Mesenteric fat pad (tissue), 1 donor: ENCODE results near the gene NXPH4. TPM values are rescaled to one million over a fixed set of nuclear protein-coding genes. Genes with fewer than 3 reads are reported as not detected.

ENCODE experiments used
- DNase-seq: peaks from one replicate; pipeline ENCODE4 v3.0.0-alpha.2; 2020; ENCODE audit warnings: low spot score
- total RNA-seq: library from RNA; stranded (reverse); fragmentation: NEBNext Ultra II Directional; extraction: Animal tissue kit (Norgen Biotek cat#: 25700); gene quantifications from one replicate; pipeline ENCODE4 v1.2.1, GENCODE V29; 2021
- donor health status: DM: yes; HTN: yes; CAD: no.

The NXPH4 gene
- total RNA-seq, 1 donor from 2014 or later = 1.4 TPM

DNA sequence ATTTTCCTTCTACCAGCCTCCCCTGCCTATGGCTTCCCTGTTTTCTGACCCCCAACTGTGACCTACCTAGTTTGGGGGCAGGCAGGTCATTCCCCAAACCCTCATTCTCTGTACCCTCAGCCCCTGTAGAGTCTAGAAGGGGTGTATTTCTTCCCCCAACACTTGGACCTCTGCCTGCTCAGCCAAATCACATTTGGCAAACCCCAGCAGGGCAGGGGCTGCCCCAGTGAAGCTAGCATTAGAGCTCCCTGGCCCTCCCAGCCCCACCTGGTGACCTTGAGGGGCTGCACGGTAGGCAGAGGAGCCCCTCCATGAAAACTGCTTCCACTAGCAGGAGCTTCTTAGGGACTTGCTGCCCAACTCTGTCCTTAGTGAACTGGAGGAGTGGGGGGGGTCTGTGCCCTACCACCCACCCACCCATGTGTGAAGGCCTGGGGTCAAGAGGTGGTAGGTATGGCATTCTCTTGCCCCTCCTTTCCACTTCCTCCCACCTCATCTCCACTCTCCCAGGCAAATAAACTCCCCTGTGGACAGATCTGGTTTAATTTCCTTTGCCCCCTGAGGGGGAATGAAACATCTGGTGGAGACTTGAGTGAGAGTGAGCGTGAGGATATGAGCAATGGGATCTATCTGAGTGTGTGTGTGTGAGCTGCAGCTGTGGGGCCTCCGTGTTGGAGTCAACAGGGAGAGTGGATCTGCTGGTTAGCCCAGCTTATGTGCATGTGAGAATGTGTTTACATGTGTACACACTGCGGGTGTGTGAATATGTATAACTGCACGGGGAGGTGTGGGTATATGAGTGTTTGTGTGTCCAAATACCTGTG lies 1.6 kb downstream of the NXPH4 start:
- DNase-seq = no peak

DNA sequence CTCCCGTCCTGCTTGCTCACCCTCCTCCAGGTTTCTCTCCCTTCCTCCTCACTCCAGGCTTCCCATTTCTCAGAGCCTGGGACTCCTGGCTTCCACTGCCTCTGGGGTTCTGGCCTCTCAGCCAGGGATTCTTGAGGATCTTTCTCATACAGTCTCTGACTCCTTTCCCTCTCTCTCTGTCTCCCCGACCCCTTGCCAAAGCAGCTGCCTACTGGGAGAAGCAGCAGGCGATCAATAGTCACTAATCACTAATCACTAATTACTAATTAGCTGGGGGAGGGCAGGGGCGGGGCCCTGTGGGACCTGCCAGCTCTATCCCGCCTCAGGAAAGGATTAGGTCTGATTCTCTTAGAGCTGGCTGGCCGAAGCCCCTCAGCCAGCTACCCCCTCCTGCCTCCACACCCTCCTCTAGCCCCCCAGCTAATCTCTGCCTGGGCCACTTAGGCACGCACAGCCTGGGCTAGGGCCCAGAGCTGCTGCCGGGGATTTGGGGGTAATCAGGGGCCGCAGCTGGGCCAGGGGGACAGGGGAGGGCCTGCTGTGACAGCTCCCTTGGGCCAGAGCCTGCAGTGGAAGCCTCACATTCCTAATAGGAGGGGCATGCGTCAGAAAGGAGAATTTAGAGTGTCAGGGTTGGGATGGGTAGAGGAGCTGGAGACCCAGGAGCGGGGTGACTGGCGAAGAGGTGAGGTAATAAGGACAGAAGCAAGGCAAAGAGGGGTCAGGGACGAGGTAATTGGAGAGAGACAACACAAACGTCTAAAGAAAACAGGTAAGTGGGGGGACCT lies 2.8 kb downstream of the NXPH4 start:
- DNase-seq = no peak

DNA sequence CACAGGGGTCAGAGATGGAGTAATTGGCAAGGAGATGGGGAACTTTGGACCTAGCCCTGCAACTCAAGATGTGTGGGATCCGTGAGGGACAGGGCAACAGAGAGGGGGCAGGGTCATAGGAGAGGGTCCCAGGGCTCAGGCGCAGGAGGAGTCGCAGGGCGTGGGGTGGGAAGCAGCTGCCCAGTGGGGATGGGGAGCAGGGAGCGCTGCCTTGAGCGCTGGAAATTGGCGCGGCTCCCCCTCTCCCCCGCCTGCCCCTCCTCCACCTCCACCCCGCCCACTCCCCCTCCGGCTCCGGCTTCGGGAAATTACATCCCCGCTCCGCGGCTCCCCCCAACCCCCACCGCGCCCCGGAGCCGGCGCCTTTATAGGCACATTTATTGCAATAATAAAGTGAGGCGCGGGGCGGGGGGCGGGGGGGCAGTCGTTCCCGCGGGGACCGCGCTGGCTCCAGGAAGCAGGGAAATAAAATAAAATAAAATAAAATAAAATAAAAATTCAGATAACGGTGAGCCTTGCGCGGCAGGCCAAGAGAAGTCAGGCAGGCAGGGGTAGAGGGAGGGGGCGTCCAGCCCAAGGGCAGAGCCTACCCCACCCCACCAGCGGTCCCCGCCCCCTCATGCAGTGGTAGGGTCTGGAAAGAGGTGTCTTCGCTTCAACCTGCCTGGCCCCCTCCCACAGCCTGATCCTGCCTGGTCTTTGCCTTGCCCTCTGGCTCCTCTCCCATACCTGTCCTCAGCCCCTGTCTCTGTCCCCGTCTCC lies 3.6 kb downstream of the NXPH4 start:
- no peak for DNase-seq

DNA sequence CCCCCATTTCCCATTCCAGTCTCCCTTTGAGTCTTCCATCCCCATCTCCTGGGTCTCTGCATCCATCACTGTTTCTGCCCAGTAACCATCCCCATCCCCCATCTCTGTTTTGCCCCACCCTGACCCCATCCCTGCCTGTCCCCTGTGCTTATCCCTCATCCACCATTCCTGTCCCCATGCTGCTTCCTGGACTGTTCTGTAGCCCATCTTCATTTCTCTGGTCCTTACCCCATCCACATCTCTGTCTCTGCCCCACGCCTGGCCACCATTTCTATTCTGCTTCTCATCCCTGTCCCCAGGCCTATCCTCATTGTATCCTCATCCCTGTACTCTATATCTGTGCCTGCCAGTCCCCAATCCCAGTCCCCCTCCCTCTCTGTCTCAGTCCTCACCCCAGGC lies 4.2 kb downstream of the NXPH4 start:
- DNase-seq = no peak

DNA sequence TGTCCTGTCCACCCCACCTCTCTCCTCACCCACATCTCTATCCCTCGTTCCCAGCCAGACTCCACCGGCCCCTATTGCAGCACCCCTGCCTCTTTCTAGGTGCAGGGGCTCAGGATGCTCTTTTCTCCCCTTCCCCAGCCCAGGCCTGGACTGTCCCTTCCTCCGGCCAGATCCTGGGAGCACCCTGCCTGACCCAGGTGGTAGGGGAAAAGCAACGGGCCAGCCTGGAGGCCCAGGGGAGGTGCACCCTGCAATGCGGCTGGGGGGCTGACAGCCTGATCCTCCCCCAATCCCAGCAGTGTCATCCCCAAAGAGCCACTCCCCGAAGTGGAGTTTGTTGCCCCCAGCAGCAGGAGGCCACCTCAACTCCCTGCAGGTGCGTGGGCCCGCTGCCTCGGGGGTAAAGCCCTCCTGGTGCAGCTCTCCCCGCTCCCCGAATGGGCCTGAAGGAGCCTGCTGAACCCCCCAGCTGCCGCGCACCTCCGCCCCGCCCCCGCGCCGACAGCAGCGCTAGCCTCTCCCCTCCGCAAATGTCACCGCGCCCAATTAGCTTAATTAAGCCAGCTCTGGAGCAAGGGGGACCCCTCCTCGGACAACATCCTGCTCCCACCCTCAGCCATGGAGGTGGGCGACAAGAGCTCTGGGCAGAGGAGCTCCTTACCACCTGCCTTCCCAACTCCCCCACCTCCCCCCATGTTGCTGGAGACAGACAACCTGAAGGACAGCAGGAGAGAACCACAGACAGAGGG lies 4.7 kb downstream of the NXPH4 start:
- no peak for DNase-seq

DNA sequence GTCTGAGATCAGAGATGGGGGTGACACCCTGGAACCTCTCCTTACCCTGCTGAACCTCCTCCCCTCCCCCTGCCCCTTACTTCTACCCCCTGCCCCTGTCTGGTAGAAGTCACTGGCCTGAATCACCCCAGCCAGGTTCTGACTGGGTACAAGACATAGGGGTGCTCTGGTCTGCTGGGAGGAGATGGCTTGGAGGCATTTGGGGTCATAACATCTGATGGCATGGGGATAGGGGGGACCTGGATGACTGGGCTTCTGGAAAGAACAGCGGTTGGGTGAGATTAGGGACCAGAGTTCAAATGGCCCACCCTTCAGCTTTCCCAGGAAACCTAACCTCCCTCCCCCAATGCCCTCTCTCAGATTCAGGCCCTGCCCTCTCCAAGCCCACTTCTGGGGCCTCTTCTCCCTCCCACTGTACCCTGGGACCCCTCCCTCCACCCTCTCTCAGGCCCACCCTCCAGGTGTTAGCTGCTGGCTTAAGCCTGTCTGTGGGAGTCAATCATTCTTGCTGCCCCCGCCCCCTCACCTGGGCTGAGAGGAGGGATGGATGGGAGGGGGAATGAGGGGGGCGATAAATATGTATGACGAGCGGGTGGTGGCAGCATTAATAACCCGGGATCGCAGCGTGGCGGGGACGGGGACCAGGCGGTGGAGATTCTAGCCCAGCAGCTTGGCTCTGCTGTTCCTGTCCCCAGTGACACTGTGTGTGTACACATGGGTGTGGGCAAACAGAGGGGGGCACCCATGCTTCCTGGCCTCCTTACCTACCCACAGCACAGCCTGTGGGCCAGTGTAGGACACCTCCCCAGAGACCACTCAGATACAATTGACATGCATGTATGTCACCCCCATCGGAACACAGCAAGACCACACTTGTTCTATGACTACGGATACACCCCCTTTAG lies 5.9 kb downstream of the NXPH4 start:
- DNase-seq = no peak

DNA sequence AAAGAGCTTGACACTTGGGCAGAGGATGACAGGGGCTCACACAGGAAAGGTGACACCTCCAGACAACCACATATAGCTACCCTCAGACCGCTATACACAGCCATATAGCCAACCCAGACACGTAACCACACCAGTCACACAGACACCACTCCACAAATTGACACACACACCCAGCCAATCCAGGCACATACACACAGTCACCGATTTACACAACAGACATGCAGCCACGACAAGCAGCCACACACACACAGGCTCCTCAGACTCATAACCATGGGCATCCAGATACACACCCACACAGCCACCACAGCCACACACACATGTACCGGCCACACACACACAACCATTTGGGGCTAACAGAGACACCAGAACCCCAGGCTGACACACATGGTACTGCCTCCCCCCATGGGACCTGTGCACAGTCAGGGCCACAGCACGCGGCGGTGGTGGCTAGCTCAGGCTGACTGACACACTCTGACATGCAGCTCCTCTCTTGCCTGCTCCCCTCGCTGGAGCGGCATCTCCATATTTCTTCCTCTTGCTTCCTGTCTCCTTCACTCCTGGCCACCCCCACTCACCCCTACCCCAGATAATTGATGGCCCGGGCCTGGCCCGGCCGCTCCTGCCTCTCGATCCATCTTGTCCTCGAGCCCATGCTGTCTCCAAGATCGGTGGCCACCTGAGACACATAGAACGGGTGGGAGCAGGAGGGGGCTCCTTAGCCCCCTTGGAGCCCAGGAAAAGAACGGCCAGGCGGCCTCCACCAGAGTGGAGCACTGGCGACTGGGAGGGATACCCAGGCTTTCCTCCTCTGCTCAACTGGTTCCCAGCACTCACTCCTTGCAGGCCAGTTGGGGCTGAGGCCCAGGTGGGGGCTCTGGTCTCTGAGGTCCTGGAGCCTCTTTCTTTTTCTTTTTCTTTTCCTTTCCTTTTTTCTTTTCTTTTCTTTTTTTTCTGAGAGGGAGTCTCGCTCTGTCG lies 6.9 kb downstream of the NXPH4 start:
- DNase-seq = no peak

DNA sequence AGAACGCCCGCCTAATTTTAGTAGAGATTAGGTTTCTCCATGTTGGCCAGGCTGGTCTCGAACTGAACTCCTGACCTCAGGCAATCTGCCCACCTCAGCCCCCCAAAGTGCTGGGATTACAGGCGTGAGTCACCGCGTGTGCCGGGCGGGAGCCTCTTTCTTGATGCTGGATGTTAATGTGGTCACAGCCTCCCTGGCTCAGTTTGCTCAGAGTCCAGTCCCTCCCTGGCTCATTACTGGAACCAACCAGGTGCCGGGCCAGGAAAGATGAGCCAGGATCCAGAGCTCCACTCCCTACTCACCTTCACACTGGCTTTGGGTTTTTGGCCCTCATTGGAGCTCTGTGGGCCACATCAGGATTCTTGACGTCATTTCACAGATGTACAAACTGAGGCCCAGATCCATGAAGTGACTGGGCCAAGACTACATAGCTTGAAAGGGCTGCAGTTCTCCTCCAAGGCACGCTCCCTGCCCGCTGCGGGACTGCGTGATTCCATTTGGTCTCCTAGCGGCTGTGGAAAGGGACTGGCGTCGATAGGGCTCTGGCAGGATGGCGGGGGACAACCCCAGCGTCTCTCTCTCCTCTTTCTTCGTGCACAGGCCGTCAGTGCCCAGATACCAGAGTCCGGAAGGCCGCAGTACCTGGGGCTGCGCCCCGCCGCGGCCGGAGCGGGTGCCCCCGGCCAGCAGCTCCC lies 7.8 kb downstream of the NXPH4 start:
- no peak for DNase-seq

DNA sequence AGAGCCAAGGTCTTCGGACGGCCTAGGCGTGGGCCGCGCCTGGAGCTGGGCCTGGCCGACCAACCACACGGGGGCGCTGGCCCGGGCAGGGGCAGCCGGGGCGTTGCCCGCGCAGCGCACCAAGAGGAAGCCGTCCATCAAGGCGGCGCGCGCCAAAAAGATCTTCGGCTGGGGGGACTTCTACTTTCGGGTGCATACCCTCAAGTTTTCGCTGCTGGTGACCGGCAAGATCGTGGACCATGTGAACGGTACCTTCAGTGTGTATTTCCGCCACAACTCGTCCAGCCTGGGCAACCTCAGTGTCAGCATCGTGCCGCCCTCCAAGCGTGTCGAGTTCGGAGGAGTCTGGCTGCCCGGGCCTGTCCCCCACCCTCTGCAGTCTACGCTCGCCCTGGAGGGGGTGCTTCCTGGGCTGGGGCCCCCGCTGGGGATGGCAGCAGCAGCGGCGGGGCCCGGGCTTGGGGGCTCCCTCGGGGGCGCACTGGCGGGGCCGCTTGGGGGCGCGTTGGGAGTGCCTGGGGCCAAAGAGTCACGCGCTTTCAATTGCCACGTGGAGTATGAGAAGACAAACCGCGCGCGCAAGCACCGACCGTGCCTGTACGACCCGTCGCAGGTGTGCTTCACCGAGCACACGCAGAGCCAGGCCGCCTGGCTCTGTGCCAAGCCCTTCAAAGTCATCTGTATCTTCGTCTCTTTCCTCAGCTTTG lies 8.5 kb downstream of the NXPH4 start:
- no peak for DNase-seq

DNA sequence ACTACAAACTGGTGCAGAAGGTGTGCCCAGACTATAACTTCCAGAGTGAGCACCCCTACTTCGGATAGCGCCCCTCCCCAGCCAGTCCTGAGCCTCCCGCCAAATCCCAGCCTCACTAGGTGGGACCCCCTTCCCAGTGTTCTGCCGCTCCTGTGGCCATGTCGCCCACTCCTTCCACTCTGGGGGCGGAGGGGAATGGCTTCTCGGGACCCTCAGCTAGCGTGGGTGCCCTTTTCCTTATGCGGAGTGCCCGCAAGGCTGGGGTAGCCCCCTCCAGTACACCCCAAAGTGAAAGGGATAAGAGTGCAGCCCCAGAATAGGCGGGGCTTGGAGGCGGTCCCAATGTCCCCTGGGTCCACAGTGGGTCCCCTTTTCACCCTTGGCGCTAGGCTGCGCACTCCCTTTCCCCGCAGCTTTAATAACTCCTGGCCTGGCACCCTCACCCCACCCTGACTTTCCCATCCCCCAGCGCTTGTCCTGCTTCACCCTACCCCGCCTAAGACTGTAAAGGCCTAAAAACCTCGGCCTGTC lies 9.2 kb downstream of the NXPH4 start:
- DNase-seq = no peak

DNA sequence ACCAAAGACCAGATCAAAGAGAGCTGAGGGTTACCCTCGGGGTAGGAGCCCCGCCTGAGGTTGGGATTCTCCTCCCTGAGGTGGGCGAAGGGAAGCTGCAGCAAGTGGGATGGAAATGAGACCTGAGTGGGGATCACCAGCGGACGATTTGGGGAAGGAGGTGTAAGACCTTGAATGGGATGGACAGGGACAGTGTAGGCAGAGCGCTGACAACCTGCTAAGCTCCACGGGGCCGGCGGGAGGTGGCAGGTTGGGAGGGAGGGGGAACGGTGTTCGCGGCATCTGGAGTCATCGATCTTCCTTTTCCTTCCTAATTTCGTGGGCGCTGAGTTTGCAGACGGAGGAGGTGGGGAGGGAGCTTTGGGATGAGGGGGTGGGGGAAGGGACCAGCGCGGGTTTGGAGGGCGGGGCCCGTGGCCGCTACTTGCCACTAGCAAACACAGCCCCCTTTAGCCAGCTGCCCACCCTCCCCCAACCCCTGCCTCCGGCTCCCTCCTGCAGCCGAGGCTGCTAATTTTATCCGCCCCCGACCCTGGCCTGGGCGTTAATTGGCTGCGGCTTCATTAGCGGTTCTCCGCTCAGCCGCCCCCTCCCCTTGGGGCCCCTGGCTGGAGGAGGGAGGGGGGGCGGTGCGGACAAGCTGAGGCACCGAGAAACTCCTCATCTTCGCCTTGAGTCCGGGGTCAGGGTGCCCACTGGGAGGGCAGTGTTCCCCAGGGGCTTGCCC lies 10.2 kb downstream of the NXPH4 start:
- DNase-seq = no peak

DNA sequence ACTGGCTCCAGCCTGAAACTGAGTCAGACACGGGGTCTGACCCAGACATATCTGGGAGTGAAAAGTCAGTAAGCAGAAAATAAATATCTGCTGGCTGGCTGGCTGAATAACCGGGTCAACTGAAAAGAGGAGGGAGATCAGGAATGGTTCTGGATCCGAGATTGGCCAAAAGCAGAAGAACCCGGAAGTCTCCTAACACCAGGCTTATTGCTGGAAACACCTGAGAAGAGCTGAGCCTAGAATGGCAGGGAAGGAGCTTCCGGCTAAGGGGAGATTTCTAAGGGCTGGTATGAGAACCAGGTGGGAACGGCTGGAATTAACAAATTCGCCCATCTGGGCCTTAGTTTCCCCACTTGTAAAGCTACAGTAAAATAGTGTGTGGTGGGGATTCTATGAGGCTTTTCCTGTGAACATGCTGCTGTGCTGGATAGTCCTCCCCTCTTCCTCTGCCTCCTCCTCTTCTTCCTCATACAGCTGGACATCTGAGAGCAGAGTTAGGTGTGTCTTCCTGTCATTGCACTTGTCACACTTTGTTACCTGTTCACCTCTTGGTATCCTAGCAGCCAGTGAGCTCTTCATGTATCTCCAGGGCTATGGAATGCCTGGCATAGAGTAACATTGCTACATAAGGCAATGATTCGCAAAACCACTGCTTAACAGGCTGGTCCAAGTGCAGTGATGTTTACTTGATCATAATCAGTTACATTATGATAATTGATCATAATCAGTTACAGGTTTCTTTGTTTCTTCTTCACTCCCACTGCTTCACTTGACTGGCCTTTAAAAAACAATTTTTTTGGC lies 10.9 kb downstream of the NXPH4 start:
- DNase-seq = no peak

DNA sequence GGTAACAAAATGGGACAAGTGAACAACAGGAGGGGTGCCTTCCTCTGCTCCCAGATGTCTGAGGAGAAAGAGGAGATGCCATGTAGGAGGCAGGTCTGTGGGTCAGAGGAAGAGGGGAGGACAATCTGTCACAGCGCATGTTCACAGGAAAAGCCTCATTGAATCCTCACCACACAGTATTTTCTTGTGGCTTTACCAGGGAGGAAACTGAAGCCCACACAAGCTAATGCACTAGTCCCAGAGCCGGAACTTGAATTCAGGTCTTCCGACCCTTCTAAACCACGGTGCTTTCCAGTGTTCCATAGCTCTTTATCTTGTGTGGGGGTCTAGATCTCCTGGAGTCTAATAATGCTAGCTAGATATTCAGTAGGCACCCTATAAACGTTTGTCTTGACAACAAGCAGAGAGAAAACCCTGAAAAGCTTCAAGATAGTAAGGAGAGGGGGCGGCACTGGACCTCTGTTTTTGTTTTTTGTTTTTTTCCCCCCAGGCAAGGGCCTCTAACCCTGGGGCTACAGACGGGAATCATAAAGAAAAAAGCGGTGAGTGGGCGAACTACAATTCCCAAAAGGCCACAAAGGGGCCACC lies 12.5 kb downstream of the NXPH4 start:
- no peak for DNase-seq

DNA sequence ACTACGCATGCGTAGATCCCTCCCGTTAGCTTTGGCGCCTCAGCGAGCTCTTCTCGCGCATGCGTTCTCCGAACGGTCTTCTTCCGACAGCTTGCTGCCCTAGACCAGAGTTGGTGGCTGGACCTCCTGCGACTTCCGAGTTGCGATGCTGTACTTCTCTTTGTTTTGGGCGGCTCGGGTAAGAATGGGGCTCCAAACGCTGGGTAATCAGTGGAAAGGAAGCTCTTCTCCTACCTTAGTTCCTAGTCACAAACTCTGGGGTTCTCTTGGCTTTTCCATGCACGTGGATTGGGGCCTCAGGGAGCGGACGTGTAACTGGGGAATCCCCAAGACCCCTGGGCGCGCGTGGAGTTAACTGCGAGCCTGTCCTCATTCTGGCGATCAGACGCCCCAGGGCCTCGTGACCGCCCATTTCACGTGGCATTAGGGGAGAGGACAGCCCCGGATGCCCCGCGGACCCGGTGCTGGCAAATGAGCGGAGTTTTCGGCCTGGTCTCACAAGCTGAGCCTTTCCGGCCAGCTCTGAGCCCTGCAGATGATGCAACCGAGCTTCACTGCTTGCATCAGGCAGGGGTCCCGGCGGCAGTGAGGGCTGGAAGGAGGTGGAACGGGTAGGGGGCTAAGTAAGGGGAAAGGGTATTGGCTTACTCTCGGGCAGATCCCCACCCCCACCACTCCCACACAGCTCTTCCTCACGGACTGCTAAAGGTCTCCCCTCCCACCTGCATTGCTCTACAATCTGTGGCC lies 13.2 kb downstream of the NXPH4 start, which contains the start of gene SHMT2:
TSS of gene SHMT2 (plus strand) at position 78 of the 747 bp plus-strand sequence. CDS start at position 146, 68 bp downstream.
- DNase-seq = peak; percentile 97
